Karpas-422 (cell line): ENCODE measurements around the gene FAM210B. TPM values are rescaled to one million over a fixed set of nuclear protein-coding genes. Genes with fewer than 3 reads are reported as not detected.

Experiments
- DNase-seq: peaks from one replicate; pipeline ENCODE4 v3.0.0-alpha.2; 2015
- H2AFZ ChIP-seq: fragments of 200-600 bp; sonication (generic); 2 replicates; pipeline ENCODE4 v1.6.1; 2014; ENCODE audit warnings: antibody characterized with exemption, low read length, mixed read lengths
- H3K27ac ChIP-seq: fragments of 200-600 bp; sonication (generic); 2 replicates; pipeline ENCODE4 v1.5.1; 2014; ENCODE audit warnings: mild to moderate bottlenecking, low read length, moderate library complexity
- H3K27me3 ChIP-seq: fragments of 200-600 bp; sonication (generic); 2 replicates; pipeline ENCODE4 v1.6.1; 2014; ENCODE audit warnings: low read length, mixed read lengths
- H3K36me3 ChIP-seq: fragments of 200-600 bp; sonication (generic); 2 replicates; pipeline ENCODE4 v1.6.1; 2014; ENCODE audit warnings: low read length, mixed read lengths; ENCODE audit not compliant: insufficient read depth
- H3K4me1 ChIP-seq: fragments of 200-600 bp; sonication (generic); 2 replicates; pipeline ENCODE4 v1.6.1; 2014; ENCODE audit warnings: mild to moderate bottlenecking, low read length, mixed read lengths
- H3K4me2 ChIP-seq: fragments of 200-600 bp; sonication (generic); 2 replicates; pipeline ENCODE4 v1.6.1; 2014; ENCODE audit warnings: low read length, low read depth, mild to moderate bottlenecking; ENCODE audit not compliant: poor library complexity, severe bottlenecking
- H3K4me3 ChIP-seq: fragments of 200-600 bp; sonication (generic); 2 replicates; pipeline ENCODE4 v1.5.1; 2014; ENCODE audit warnings: mild to moderate bottlenecking, antibody characterized with exemption, low read length, mixed read lengths
- H3K79me2 ChIP-seq: fragments of 200-600 bp; sonication (generic); 2 replicates; pipeline ENCODE4 v1.6.1; 2014; ENCODE audit warnings: mild to moderate bottlenecking, low read length, mixed read lengths
- H3K9ac ChIP-seq: fragments of 200-600 bp; sonication (generic); 2 replicates; pipeline ENCODE4 v1.6.0; 2014; ENCODE audit warnings: low read length
- H3K9me2 ChIP-seq: fragments of 200-600 bp; sonication (generic), shearing (Covaris generic); replicated peaks from 2 replicates; pipeline ENCODE4 v1.6.0; 2014; ENCODE audit warnings: mild to moderate bottlenecking, low read length, moderate library complexity; ENCODE audit not compliant: insufficient read depth
- H3K9me3 ChIP-seq: fragments of 300-700, 200-600 bp; sonication (generic); 2 replicates; pipeline ENCODE4 v1.6.1; 2014; ENCODE audit warnings: low read length, mixed read lengths
- H4K20me1 ChIP-seq: fragments of 200-600 bp; sonication (generic); 2 replicates; pipeline ENCODE4 v1.6.1; 2014; ENCODE audit warnings: mild to moderate bottlenecking, antibody characterized with exemption, low read length, low read depth; ENCODE audit not compliant: insufficient read depth
- total RNA-seq: library from RNA; depleted of rRNA; stranded (reverse); fragments of >200 nt; shearing (Covaris generic); gene quantifications from 2 replicates; pipeline ENCODE4 v1.2.3, GENCODE V29; 2014; ENCODE audit warnings: low replicate concordance; rRNA removed

Gene FAM210B
- total RNA-seq, 1 experiment from 2014 or later: not detected

- no peak for DNase-seq
- H3K4me1 ChIP-seq: no peaks in the 10 kb centered on the region
- H3K9me2 ChIP-seq: no peaks in the 10 kb centered on the region
- no peaks in the 10 kb centered on the region for H3K9me3 ChIP-seq
- no peak overlapping the region for H3K27ac ChIP-seq
- no peaks in the 10 kb centered on the region for H3K36me3 ChIP-seq
- H3K79me2 ChIP-seq: no peaks in the 10 kb centered on the region
- no peak overlapping the region for H3K9ac ChIP-seq
- H3K27me3 ChIP-seq: no peaks in the 10 kb centered on the region
- H4K20me1 ChIP-seq: no peaks in the 10 kb centered on the region
- H3K4me3 ChIP-seq: no peak overlapping the region
- no peak overlapping the region for H3K4me2 ChIP-seq
- no peak overlapping the region for H2AFZ ChIP-seq
Measured at GRCh38 chr20:56412473-56412790, 53.7 kb downstream of the FAM210B start.

- no peak overlapping the region for H3K9ac ChIP-seq
- H3K4me3 ChIP-seq: no peak overlapping the region
- no peaks in the 10 kb centered on the region for H3K79me2 ChIP-seq
- H3K9me3 ChIP-seq: no peaks in the 10 kb centered on the region
- no peaks in the 10 kb centered on the region for H3K36me3 ChIP-seq
- no peaks in the 10 kb centered on the region for H3K9me2 ChIP-seq
- no peak overlapping the region for H3K4me2 ChIP-seq
- no peaks in the 10 kb centered on the region for H3K4me1 ChIP-seq
- no peaks in the 10 kb centered on the region for H3K27me3 ChIP-seq
- no peak overlapping the region for H3K27ac ChIP-seq
- no peak for DNase-seq
- H4K20me1 ChIP-seq: no peaks in the 10 kb centered on the region
- H2AFZ ChIP-seq: no peak overlapping the region
Measured at GRCh38 chr20:56412949-56413348, 54.2 kb downstream of the FAM210B start.

GRCh38 chr20:56414842-56415765 lies 56.3 kb downstream of the FAM210B start:
- Histone ChIP-seq H3K9me3 (no peaks in the 10 kb centered on the region), H3K79me2 (no peaks in the 10 kb centered on the region), H3K36me3 (no peaks in the 10 kb centered on the region), H4K20me1 (no peaks in the 10 kb centered on the region), H3K27me3 (no peaks in the 10 kb centered on the region), H3K27ac (no peak overlapping the region), H3K4me2 (no peak overlapping the region), H3K4me1 (no peaks in the 10 kb centered on the region), H3K9me2 (no peaks in the 10 kb centered on the region), H3K4me3 (no peak overlapping the region), H3K9ac (no peak overlapping the region), H2AFZ (no peak overlapping the region)
- DNase-seq: no peak

- Histone ChIP-seq H3K9ac (no peak overlapping the region), H2AFZ (no peak overlapping the region), H3K4me2 (no peak overlapping the region), H4K20me1 (no peaks in the 10 kb centered on the region), H3K4me1 (no peaks in the 10 kb centered on the region), H3K36me3 (no peaks in the 10 kb centered on the region), H3K4me3 (no peak overlapping the region), H3K9me3 (no peaks in the 10 kb centered on the region), H3K9me2 (no peaks in the 10 kb centered on the region), H3K79me2 (no peaks in the 10 kb centered on the region), H3K27ac (no peak overlapping the region), H3K27me3 (no peaks in the 10 kb centered on the region)
- no peak for DNase-seq
Measured at GRCh38 chr20:56417402-56417801, 58.6 kb downstream of the FAM210B start.

GRCh38 chr20:56417911-56418310 lies 59.1 kb downstream of the FAM210B start:
- no peaks in the 10 kb centered on the region for H3K27me3 ChIP-seq
- no peak overlapping the region for H3K27ac ChIP-seq
- no peak overlapping the region for H3K4me3 ChIP-seq
- no peaks in the 10 kb centered on the region for H3K4me1 ChIP-seq
- no peak for DNase-seq
- H3K79me2 ChIP-seq: no peaks in the 10 kb centered on the region
- no peaks in the 10 kb centered on the region for H3K9me3 ChIP-seq
- no peak overlapping the region for H2AFZ ChIP-seq
- H3K4me2 ChIP-seq: no peak overlapping the region
- H3K9ac ChIP-seq: no peak overlapping the region
- no peaks in the 10 kb centered on the region for H4K20me1 ChIP-seq
- no peaks in the 10 kb centered on the region for H3K9me2 ChIP-seq
- H3K36me3 ChIP-seq: no peaks in the 10 kb centered on the region

Other genes starting within 250 kb of the FAM210B start
- not detected in 2 replicates for gene MC3R, start 110.2 kb upstream of the FAM210B start, total RNA-seq
- gene AURKA, start 33.2 kb downstream of the FAM210B start, total RNA-seq: 46.8 and 53.8 TPM in 2 replicates
- 41.5 and 75.2 TPM in 2 replicates for gene CSTF1, start 33.7 kb downstream of the FAM210B start, total RNA-seq
- not detected in 2 replicates for gene CASS4, start 53.3 kb downstream of the FAM210B start, total RNA-seq
- gene RTF2, start 109.7 kb downstream of the FAM210B start, total RNA-seq: 43.3 and 46.0 TPM in 2 replicates
- 0.25 TPM in 1 of 2 replicates, not detected in the other for gene FAM209A, start 165.8 kb downstream of the FAM210B start, total RNA-seq
- gene FAM209B, start 174.3 kb downstream of the FAM210B start, total RNA-seq: 0.60 TPM in 1 of 2 replicates, not detected in the other